Measurements from ENCODE around the gene EFTUD2. TPM values are rescaled to one million over a fixed set of nuclear protein-coding genes. Genes with fewer than 3 reads are reported as not detected.

Gene EFTUD2
- total and polyA plus RNA-seq, 2 of the 8 experiments (the other 6 are each of a cell fraction or from before 2014, with no cell fraction given) = 118 to 195 TPM

DNA sequence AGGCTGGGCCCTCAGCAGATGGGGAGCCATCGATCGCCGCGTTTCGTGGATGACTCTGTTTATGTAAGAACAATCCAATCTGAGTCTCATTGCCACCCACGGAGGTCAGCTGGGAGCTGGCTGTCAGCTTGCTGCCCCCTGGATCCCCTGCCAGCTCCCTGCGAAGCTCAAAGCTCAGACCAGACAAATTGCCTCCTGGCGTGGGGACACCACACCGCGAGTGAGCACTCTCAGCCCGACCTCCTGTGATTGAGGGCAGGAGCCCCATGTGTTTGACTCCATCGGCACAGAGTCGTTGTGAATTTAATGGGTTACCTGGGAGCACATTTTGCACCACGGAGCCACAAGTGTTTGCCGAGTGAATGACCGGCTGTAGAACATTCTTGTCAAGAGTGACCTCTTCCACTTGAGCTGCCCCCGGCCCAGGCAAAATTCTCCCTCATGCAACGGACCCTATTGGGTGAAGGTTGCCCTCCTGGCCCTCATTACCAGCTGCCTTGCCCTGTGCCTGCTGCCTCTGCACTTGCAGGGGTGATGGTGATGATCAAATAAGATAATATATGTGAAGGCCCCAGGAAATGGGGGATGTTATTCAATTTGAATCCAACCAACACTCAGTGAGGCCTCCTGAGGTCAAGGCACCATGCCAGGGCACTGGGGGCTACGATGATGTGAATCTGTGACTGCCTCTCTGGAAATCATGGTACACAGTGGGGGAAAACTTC, 23.7 kb upstream of the EFTUD2 start (continued):
- no peak for TF ChIP-seq NANOG (IDR thresholded peaks at IDR 0.05; ENCODE audit: insufficient read depth, low read depth, low read length, poor library complexity, severe bottlenecking)
- TF ChIP-seq POU5F1 (IDR thresholded peaks at IDR 0.05; ENCODE audit: low read depth, low read length) = no peak
- no peak for TF ChIP-seq RAD21 (IDR thresholded peaks at IDR 0.05 in 1 of 2, conservative IDR thresholded peaks at IDR 0.05 in 1 of 2; ENCODE audit: low read depth in 2 of 2, low read length in 2 of 2)
